IMR-90 (cell line): ENCODE data around the gene HOXD9. TPM values are rescaled to one million over a fixed set of nuclear protein-coding genes. Genes with fewer than 3 reads are reported as not detected.

ENCODE experiments used
- ATAC-seq: fragments of 200-7000 bp; cut with Tn5 transposase; 2 replicates; pipeline ENCODE4 v1.9.1; 2020; ENCODE audit warnings: low read depth, mild to moderate bottlenecking, moderate library complexity
- BruUV-seq: library from RNA; stranded (reverse); fragments of 400-500 nt; replicated peaks from 2 replicates; lab custom pipeline; 2021; lab: Mats Ljungman, UMichigan
- CTCF ChIA-PET: fragments of 300-600 bp; formaldehyde crosslinking; extraction: SDS; loops from one replicate; lab custom pipeline; 2021; ENCODE audit warnings: antibody characterized with exemption; lab: Yijun Ruan, JAX
- POLR2A ChIA-PET: fragments of 300-600 bp; sonication (Branson Sonifier 250); formaldehyde crosslinking; loops from one replicate; lab custom pipeline; 2022; ENCODE audit warnings: antibody characterized with exemption; ENCODE audit not compliant: unreplicated experiment; lab: Charles Lee
- DNase-seq: peaks from one replicate; pipeline ENCODE4 v3.0.0; 2013
- H2AFZ ChIP-seq: replicated peaks from 2 replicates; pipeline ENCODE3; 2013; ENCODE audit warnings: low read length, mild to moderate bottlenecking; ENCODE audit not compliant: poor library complexity
- H2AK5ac ChIP-seq: 2 replicates; pipeline ENCODE4 v1.6.1; 2013; ENCODE audit warnings: low read depth, low read length, inconsistent platforms
- H2AK9ac ChIP-seq: replicated peaks from 2 replicates; pipeline ENCODE3; 2013; ENCODE audit warnings: mild to moderate bottlenecking, low read depth, low read length, moderate library complexity; ENCODE audit not compliant: poor library complexity
- H2BK120ac ChIP-seq: 2 replicates; pipeline ENCODE4 v1.6.1; 2013; ENCODE audit warnings: low read depth, low read length, inconsistent platforms
- H2BK15ac ChIP-seq: 3 replicates; pipeline ENCODE4 v1.6.1; 2013; ENCODE audit warnings: low read depth, low read length, inconsistent platforms
- H2BK20ac ChIP-seq: 2 replicates; pipeline ENCODE4 v1.6.1; 2013; ENCODE audit warnings: low read depth, mild to moderate bottlenecking, inconsistent platforms, low read length, moderate library complexity
- H2BK5ac ChIP-seq: 2 replicates; pipeline ENCODE4 v1.6.1; 2013; ENCODE audit warnings: mild to moderate bottlenecking, low read depth, low read length, inconsistent platforms; ENCODE audit not compliant: poor library complexity, severe bottlenecking
- H3K14ac ChIP-seq: replicated peaks from 2 replicates; pipeline ENCODE4 v1.6.1; 2013; ENCODE audit warnings: low read depth, low read length, inconsistent platforms
- H3K18ac ChIP-seq: 2 replicates; pipeline ENCODE4 v1.6.1; 2013; ENCODE audit warnings: low read depth, low read length, control low read depth
- H3K23ac ChIP-seq: 2 replicates; pipeline ENCODE4 v1.6.1; 2013; ENCODE audit warnings: low read depth, low read length, inconsistent platforms
- H3K27ac ChIP-seq: 2 replicates; pipeline ENCODE4 v1.5.1; 2013; ENCODE audit warnings: mild to moderate bottlenecking, control low read depth, low read length; ENCODE audit not compliant: insufficient read depth
- H3K27me3 ChIP-seq: 2 replicates; pipeline ENCODE4 v1.6.1; 2013; ENCODE audit warnings: low read length; ENCODE audit not compliant: control insufficient read depth, insufficient read depth
- H3K36me3 ChIP-seq: 2 replicates; pipeline ENCODE4 v1.6.1; 2013; ENCODE audit warnings: low read length, mixed read lengths; ENCODE audit not compliant: control insufficient read depth, insufficient read depth
- H3K4ac ChIP-seq: 2 replicates; pipeline ENCODE4 v1.6.1; 2013; ENCODE audit warnings: low read depth, low read length, inconsistent platforms
- H3K4me1 ChIP-seq: 2 replicates; pipeline ENCODE4 v1.6.1; 2013; ENCODE audit warnings: low read length, mixed read lengths; ENCODE audit not compliant: control insufficient read depth, insufficient read depth
- H3K4me2 ChIP-seq: 2 replicates; pipeline ENCODE4 v1.6.1; 2013; ENCODE audit warnings: low read depth, mild to moderate bottlenecking, control low read depth, low read length, moderate library complexity
- H3K4me3 ChIP-seq: 2 replicates; pipeline ENCODE4 v1.5.1; 2013; ENCODE audit warnings: low read depth, mild to moderate bottlenecking, control low read depth, low read length, moderate library complexity; ENCODE audit not compliant: insufficient read depth
- H3K56ac ChIP-seq: 2 replicates; pipeline ENCODE4 v1.6.1; 2013; ENCODE audit warnings: low read length, inconsistent platforms; ENCODE audit not compliant: insufficient read depth; ENCODE audit errors: extremely low read depth
- H3K79me1 ChIP-seq, 2 experiments: 2 replicates each; pipeline ENCODE4 v1.6.1; 2013; ENCODE audit warnings: low read length in 2 of 2, inconsistent platforms in 1 of 2, low read depth in 1 of 2
- H3K9ac ChIP-seq: 2 replicates; pipeline ENCODE4 v1.6.1; 2013; ENCODE audit warnings: low read depth, low read length, control low read depth
- H3K9me1 ChIP-seq: 2 replicates; pipeline ENCODE4 v1.6.1; 2013; ENCODE audit warnings: low read length, inconsistent platforms; ENCODE audit not compliant: insufficient read depth
- H3K9me3 ChIP-seq: 2 replicates; pipeline ENCODE4 v1.6.1; 2013; ENCODE audit warnings: low read length; ENCODE audit not compliant: control insufficient read depth, insufficient read depth
- H4K20me1 ChIP-seq: 2 replicates; pipeline ENCODE4 v1.6.1; 2013; ENCODE audit warnings: low read length, inconsistent platforms; ENCODE audit not compliant: insufficient read depth
- H4K5ac ChIP-seq: 2 replicates; pipeline ENCODE4 v1.6.1; 2013; ENCODE audit warnings: mild to moderate bottlenecking, low read depth, low read length, control low read depth
- H4K8ac ChIP-seq, 2 experiments: 2 replicates each; pipeline ENCODE4 v1.6.1; 2013; ENCODE audit warnings: low read depth in 2 of 2, low read length in 2 of 2, control low read depth in 1 of 2, inconsistent platforms in 1 of 2
- H4K91ac ChIP-seq: 2 replicates; pipeline ENCODE4 v1.6.1; 2013; ENCODE audit warnings: low read depth, low read length, inconsistent platforms; ENCODE audit not compliant: insufficient read depth
- CEBPB ChIP-seq: IDR thresholded peaks from 2 replicates; pipeline ENCODE4 v1.6.1; 2012; ENCODE audit warnings: low read depth, low read length, improper control_type of control experiment
- CHD1 ChIP-seq: IDR thresholded peaks from 2 replicates; pipeline ENCODE4 v1.6.1; 2012; ENCODE audit warnings: low read depth, low read length, improper control_type of control experiment
- CTCF ChIP-seq: conservative IDR thresholded peaks from 2 replicates; pipeline ENCODE4 v1.5.1; 2012; ENCODE audit warnings: mild to moderate bottlenecking, low read depth, low read length, improper control_type of control experiment
- ELK1 ChIP-seq: fragments of 150-350 bp; IDR thresholded peaks from 2 replicates; pipeline ENCODE4 v1.6.1; 2016; ENCODE audit warnings: low read depth, mild to moderate bottlenecking, low read length, moderate library complexity, borderline replicate concordance
- MAFK ChIP-seq: IDR thresholded peaks from 2 replicates; pipeline ENCODE4 v1.6.1; 2012; ENCODE audit warnings: low read depth, low read length, improper control_type of control experiment
- MAZ ChIP-seq: IDR thresholded peaks from 2 replicates; pipeline ENCODE4 v1.6.1; 2012; ENCODE audit warnings: low read depth, mild to moderate bottlenecking, low read length, improper control_type of control experiment, moderate library complexity, borderline replicate concordance
- MXI1 ChIP-seq: IDR thresholded peaks from 2 replicates; pipeline ENCODE4 v1.6.1; 2012; ENCODE audit warnings: low read depth, mild to moderate bottlenecking, low read length, moderate library complexity, borderline replicate concordance
- NFE2L2 ChIP-seq: fragments of 150-350 bp; IDR thresholded peaks from 2 replicates; pipeline ENCODE4 v1.6.1; 2016; ENCODE audit warnings: low read depth, mild to moderate bottlenecking, low read length
- POLR2A ChIP-seq: IDR thresholded peaks from 2 replicates; pipeline ENCODE4 v1.6.1; 2012; ENCODE audit warnings: mild to moderate bottlenecking, low read depth, low read length
- RCOR1 ChIP-seq: IDR thresholded peaks from 2 replicates; pipeline ENCODE4 v1.6.1; 2012; ENCODE audit warnings: mild to moderate bottlenecking, low read length, improper control_type of control experiment; ENCODE audit not compliant: insufficient replicate concordance
- SMC3 ChIP-seq: fragments of 150-350 bp; IDR thresholded peaks from 2 replicates; pipeline ENCODE4 v1.6.1; 2016; ENCODE audit warnings: low read depth, mild to moderate bottlenecking, antibody characterized with exemption, low read length, moderate library complexity
- whole genome bisulfite sequencing, 2 experiments: methylation state at CpG; one replicate each; pipeline versions ENCODE4 v1.1.5 to v1.1.7; 2013; ENCODE audit warnings: missing lambda C conversion rate in 2 of 2; ENCODE audit not compliant: insufficient read length in 1 of 2; ENCODE audit errors: extremely low coverage in 2 of 2; 5-methylcytosine and 5-hydroxymethylcytosine counted together
- dilution Hi-C: fragments of 300-500 bp; cut with HindIII; formaldehyde crosslinking; loops from one replicate; pipeline ENCODE4 v1.14.3; 2018; ENCODE audit warnings: low sequenced_read_pairs; ENCODE audit not compliant: unreplicated experiment
- in situ Hi-C: fragments of 300-500 bp; cut with MboI; formaldehyde crosslinking; loops from 3 replicates; pipeline ENCODE4 v1.14.3; 2019; ENCODE audit warnings: low sequenced_read_pairs, inconsistent platforms, mixed read lengths
- intact Hi-C: fragments of 100-400 bp; cut with micrococcal nuclease; formaldehyde crosslinking; loops from 2 replicates; pipeline ENCODE4 v1.10.0; 2022
- polyA plus RNA-seq, 3 experiments: library from polyadenylated mRNA; depleted of rRNA; stranded (reverse); fragments of >200 nt; gene quantifications; 2 replicates each; pipeline ENCODE4 v1.2.3, GENCODE V29; 2012; ENCODE audit warnings: low replicate concordance in 1 of 3
- total RNA-seq: library from RNA; depleted of rRNA; stranded (reverse); fragments of >200 nt; gene quantifications from 2 replicates; pipeline ENCODE4 v1.2.3, GENCODE V29; 2012

Gene HOXD9
- total and polyA plus RNA-seq, 2 of the 4 experiments (the other 2 are of a cell fraction) = not detected

GRCh38 chr2:176093145-176093897 lies 29.2 kb upstream of the HOXD9 start:
- no peak for ATAC-seq
- no peak overlapping the region for H3K23ac ChIP-seq
- H2BK5ac ChIP-seq = no peak overlapping the region
- peak overlapping the region; percentile 57 for H2AFZ ChIP-seq
- no peak overlapping the region for H2BK15ac ChIP-seq
- in situ Hi-C loops = loop anchor here (10.0 to 25.0 kb wide), 4 partner anchors 409 to 1356 kb away; no protein-coding TSS in a partner anchor
- no peak overlapping the region for H2AK9ac ChIP-seq
- no peaks in the 10 kb centered on the region for H3K79me1 ChIP-seq
- no peaks in the 10 kb centered on the region for H3K9me1 ChIP-seq
- ChIA-PET POLR2A (no interaction called here), CTCF (no interaction called here)
- H4K5ac ChIP-seq = no peak overlapping the region
- H3K27ac ChIP-seq = no peak overlapping the region
- H4K20me1 ChIP-seq = no peaks in the 10 kb centered on the region
- H3K36me3 ChIP-seq = no peaks in the 10 kb centered on the region
- no TSS peak for BruUV-seq
- no peak overlapping the region for H3K56ac ChIP-seq
- no peak for DNase-seq
- no peak overlapping the region for H2BK120ac ChIP-seq
- H2BK20ac ChIP-seq = no peak overlapping the region
- peaks cover 9% of the 10 kb centered on the region for H3K9me3 ChIP-seq
- no peak overlapping the region for H3K18ac ChIP-seq
- 3% methylated on average over 14 of the region's 53 CpGs; no CpG with 5 or more reads in 1 of the 2 experiments for WGBS, 2 experiments
- H2AK5ac ChIP-seq = no peak overlapping the region
- H3K14ac ChIP-seq = no peak overlapping the region
- H3K4ac ChIP-seq = no peak overlapping the region
- no peak for TF ChIP-seq MAFK
- no peak for TF ChIP-seq MAZ
- TF ChIP-seq MXI1 = no peak
- TF ChIP-seq NFE2L2 = no peak
- no peak for TF ChIP-seq RCOR1
- no peak for TF ChIP-seq CEBPB
- TF ChIP-seq ELK1 = no peak
- TF ChIP-seq CHD1 = no peak
- TF ChIP-seq SMC3 = no peak
- no peak for TF ChIP-seq CTCF
- TF ChIP-seq POLR2A = no peak
- H4K91ac ChIP-seq = no peak overlapping the region
- H3K27me3 ChIP-seq = peaks cover 90% of the 10 kb centered on the region
- H3K9ac ChIP-seq = no peak overlapping the region
- H3K4me2 ChIP-seq = peak overlapping the region; percentile 20; the same call in 1 of the 2 replicates
- peaks cover 3% of the 10 kb centered on the region; the same call in 1 of the 2 replicates for H3K4me1 ChIP-seq
- no peak overlapping the region for H4K8ac ChIP-seq
- intact Hi-C loops = loop anchor here (10.0 kb wide), 1 partner anchor 1389 kb away; no protein-coding TSS in a partner anchor
- dilution Hi-C loops = no loop called here
- H3K4me3 ChIP-seq = no peak overlapping the region; the same call in 1 of the 2 replicates
